Central memory CD8-positive, alpha-beta T cell (primary cell): ENCODE measurements around the gene CACHD1.

Experiments used
- ATAC-seq: fragments of 150-1000 bp; cut with Tn5 transposase; replicated peaks from 2 replicates; pipeline ENCODE4 v1.10.0; 2022; ENCODE audit warnings: mild to moderate bottlenecking, moderate FRiP score, moderate number of reproducible peaks; ENCODE audit not compliant: poor library complexity, severe bottlenecking; ENCODE audit errors: extremely low read depth
- DNase-seq, 2 donors: peaks; one replicate each; pipeline ENCODE4 v3.0.0; 2021; ENCODE audit warnings: low spot score in 2 of 2
- H3K27ac Mint-ChIP-seq: one replicate; pipeline ENCODE4 v1.8.0; 2022; ENCODE audit warnings: low read depth, mild to moderate bottlenecking, moderate library complexity, mixed read lengths
- H3K27me3 Mint-ChIP-seq: one replicate; pipeline ENCODE4 v1.8.0; 2022; ENCODE audit warnings: mixed read lengths
- H3K36me3 Mint-ChIP-seq: one replicate; pipeline ENCODE4 v1.8.0; 2022; ENCODE audit warnings: mild to moderate bottlenecking, moderate library complexity, mixed read lengths; ENCODE audit not compliant: insufficient read depth
- H3K4me1 Mint-ChIP-seq: one replicate; pipeline ENCODE4 v1.8.0; 2022; ENCODE audit warnings: mixed read lengths
- H3K4me3 Mint-ChIP-seq: one replicate; pipeline ENCODE4 v1.8.0; 2022; ENCODE audit warnings: mild to moderate bottlenecking, moderate library complexity, mixed read lengths
- H3K9me3 Mint-ChIP-seq: one replicate; pipeline ENCODE4 v1.8.0; 2022; ENCODE audit warnings: mixed read lengths

CACHD1 gene

DNA sequence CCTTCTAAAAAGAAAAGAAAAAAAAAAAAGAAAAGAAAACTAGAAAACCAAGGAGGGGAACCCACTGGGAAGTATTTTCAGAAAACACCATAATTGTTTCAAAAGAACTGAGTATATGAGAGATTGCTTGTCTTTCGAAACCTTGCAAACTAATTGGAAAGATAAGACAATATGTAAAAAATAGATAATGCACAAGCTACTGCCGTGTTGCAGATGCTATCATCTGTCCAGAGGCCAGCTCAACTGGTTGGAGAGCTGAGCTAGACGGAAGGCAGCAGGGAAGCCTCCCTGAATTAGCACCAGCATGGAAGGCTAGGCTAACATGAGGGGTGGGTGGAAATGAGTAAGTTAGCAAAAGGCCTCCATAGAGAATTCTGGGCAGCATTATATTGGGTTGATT is 16.2 kb upstream of the CACHD1 start:
- Mint-ChIP-seq H3K4me3 (no peak overlapping the region), H3K27ac (no peak overlapping the region), H3K27me3 (peaks cover 30% of the 10 kb centered on the region), H3K4me1 (no peaks in the 10 kb centered on the region), H3K9me3 (no peaks in the 10 kb centered on the region), H3K36me3 (peaks cover 1% of the 10 kb centered on the region)
- ATAC-seq (no peak), DNase-seq (no peak)

- peaks cover 1% of the 10 kb centered on the region for H3K36me3 Mint-ChIP-seq
- no peak overlapping the region for H3K4me3 Mint-ChIP-seq
- ATAC-seq (no peak), DNase-seq (no peak)
- H3K9me3 Mint-ChIP-seq: no peaks in the 10 kb centered on the region
- no peak overlapping the region for H3K27ac Mint-ChIP-seq
- H3K4me1 Mint-ChIP-seq: no peaks in the 10 kb centered on the region
- peaks cover 21% of the 10 kb centered on the region for H3K27me3 Mint-ChIP-seq
Measured at GRCh38 chr1:64458915-64459314, 11.0 kb upstream of the CACHD1 start.

- Mint-ChIP-seq H3K4me1 (no peaks in the 10 kb centered on the region), H3K27ac (no peak overlapping the region)
Measured at GRCh38 chr1:64459743-64460142, 10.2 kb upstream of the CACHD1 start.

GRCh38 chr1:64466033-64466432 is 3.9 kb upstream of the CACHD1 start:
- ATAC-seq: no peak
- Mint-ChIP-seq H3K9me3 (no peaks in the 10 kb centered on the region), H3K27me3 (peaks cover 38% of the 10 kb centered on the region), H3K36me3 (peaks cover 2% of the 10 kb centered on the region), H3K4me1 (peaks cover 3% of the 10 kb centered on the region), H3K27ac (no peak overlapping the region), H3K4me3 (no peak overlapping the region)
- no peak for DNase-seq

More at GRCh38 chr1:64459743-64460142, 10.2 kb upstream of the CACHD1 start:
- H3K27me3 Mint-ChIP-seq: peaks cover 21% of the 10 kb centered on the region
- ATAC-seq (no peak), DNase-seq (no peak)
- H3K9me3 Mint-ChIP-seq: no peaks in the 10 kb centered on the region
- no peak overlapping the region for H3K4me3 Mint-ChIP-seq
- H3K36me3 Mint-ChIP-seq: peaks cover 1% of the 10 kb centered on the region

DNA sequence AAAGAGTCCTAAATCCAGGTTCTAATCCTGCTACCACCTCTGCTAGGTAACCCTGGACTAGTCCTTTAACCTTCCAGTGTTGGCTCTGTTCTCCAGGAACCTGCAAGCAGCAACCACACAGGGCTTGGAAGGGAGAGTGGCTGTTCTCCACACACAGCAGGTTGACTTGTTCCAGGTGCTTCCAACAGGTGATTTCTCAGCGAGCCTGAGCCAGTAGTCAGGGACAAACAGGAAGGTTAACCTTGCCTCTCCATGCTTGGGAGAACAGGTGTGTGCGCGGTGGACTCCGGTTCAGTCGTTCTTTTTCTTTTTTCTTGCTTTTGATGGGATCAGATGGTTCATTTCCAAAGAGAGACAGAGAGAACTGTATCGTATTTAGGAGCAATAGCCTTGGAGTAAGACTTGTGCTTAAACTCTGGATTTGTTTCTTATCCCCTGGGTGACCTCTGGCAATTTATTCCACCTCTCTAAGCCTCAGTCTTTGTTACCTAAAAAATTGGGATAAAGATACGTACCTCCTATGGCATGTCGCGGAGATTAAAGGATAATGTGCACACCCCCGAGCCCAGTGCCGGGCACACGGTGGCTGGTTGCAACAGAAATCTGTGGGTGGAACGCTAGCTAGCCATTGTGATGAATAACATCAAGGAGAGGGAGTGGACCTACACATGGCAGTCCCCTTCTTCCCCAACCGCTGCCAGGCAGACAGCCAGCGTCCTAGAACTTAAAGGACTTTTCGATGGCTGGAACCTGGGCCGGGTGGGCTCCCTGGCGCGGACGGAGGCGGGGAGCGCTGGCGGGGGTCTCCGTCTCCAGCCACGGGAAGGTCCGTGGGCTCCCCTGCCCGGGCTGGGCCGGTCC is 583 bp upstream of the CACHD1 start:
- Mint-ChIP-seq H3K4me3 (peak overlapping the region; percentile 74), H3K9me3 (no peaks in the 10 kb centered on the region), H3K27me3 (peaks cover 64% of the 10 kb centered on the region), H3K4me1 (peaks cover 11% of the 10 kb centered on the region), H3K27ac (no peak overlapping the region), H3K36me3 (peaks cover 2% of the 10 kb centered on the region)
- DNase-seq (no peak), ATAC-seq (no peak)

DNA sequence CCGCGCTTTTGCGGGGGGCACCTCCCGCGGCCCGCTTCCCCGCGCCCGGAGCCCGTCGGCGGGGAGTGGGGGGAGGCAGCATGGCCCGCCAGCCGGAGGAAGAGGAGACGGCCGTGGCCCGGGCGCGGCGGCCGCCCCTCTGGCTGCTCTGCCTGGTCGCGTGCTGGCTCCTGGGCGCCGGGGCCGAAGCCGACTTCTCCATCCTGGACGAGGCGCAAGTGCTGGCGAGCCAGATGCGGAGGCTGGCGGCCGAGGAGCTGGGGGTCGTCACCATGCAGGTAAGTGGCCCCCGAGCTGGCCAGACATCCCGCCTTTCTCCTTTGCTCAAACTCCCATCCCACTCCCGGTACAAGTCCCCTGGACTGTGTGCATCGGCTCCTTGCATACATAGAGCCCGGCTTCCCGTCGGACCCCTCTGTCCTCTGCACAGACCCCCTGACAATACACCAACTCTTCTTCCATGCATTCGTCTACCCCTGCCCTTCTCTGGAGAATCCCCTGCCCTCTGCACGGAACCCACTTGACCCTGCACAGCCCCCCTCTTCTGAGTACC is 812 bp downstream of the CACHD1 start:
- Mint-ChIP-seq H3K4me3 (peak overlapping the region; percentile 74), H3K27ac (no peak overlapping the region), H3K27me3 (peaks cover 69% of the 10 kb centered on the region), H3K4me1 (peaks cover 11% of the 10 kb centered on the region), H3K9me3 (no peaks in the 10 kb centered on the region), H3K36me3 (no peaks in the 10 kb centered on the region)
- DNase-seq (no peak), ATAC-seq (no peak)

DNA sequence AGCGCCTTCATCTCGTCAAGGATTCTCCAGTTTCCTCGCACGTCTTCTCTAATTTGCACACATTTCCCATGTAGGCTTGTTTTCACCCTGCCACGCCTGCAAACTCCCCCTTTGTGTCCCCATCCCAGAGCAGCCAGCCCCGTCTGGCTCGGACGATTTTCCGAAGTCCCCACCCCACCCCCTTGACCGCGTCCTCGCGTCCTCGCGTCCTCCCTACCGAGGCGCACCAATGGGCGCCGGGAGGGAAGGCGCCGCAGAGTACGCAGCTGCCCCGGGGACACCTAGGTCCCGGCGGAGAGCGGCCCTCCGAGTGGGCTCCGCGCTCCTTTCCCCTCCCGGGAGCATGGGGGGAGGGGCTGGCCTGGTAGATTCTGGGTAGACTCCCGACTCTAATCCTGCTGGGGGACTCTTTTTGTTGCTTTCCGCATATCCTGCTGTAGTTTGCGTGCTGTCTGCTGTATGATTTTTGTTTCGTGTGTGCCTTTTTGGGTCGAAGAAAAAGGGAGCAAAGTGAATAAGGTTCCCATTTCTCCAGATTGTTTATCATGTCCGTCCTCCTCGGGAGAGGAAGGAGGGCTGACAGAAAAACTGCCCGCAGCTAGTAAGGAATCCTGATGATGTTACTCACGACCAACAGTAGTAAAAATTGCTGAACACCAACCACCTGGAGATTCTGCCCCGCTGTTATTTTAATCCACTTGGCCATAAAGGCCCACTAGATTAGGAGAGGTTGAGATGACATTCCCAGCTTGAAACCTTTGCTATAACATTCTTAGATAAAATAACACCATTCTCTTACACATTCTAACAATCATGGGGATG is 1.5 kb downstream of the CACHD1 start:
- Mint-ChIP-seq H3K4me3 (peak overlapping the region; percentile 74), H3K27ac (no peak overlapping the region), H3K27me3 (peaks cover 72% of the 10 kb centered on the region), H3K4me1 (peaks cover 11% of the 10 kb centered on the region), H3K36me3 (no peaks in the 10 kb centered on the region), H3K9me3 (no peaks in the 10 kb centered on the region)
- DNase-seq (no peak), ATAC-seq (no peak)

GRCh38 chr1:64472040-64472376 is 2.1 kb downstream of the CACHD1 start:
- no peak for ATAC-seq
- peaks cover 11% of the 10 kb centered on the region for H3K4me1 Mint-ChIP-seq
- H3K27me3 Mint-ChIP-seq: peaks cover 75% of the 10 kb centered on the region
- H3K9me3 Mint-ChIP-seq: no peaks in the 10 kb centered on the region
- no peak overlapping the region for H3K27ac Mint-ChIP-seq
- H3K4me3 Mint-ChIP-seq: peak overlapping the region; percentile 74
- no peaks in the 10 kb centered on the region for H3K36me3 Mint-ChIP-seq
- no peak for DNase-seq

GRCh38 chr1:64472805-64473204 is 2.9 kb downstream of the CACHD1 start:
- H3K27me3 Mint-ChIP-seq: peaks cover 69% of the 10 kb centered on the region
- H3K36me3 Mint-ChIP-seq: no peaks in the 10 kb centered on the region
- H3K27ac Mint-ChIP-seq: no peak overlapping the region
- DNase-seq (no peak), ATAC-seq (no peak)
- H3K4me3 Mint-ChIP-seq: no peak overlapping the region
- peaks cover 11% of the 10 kb centered on the region for H3K4me1 Mint-ChIP-seq
- H3K9me3 Mint-ChIP-seq: no peaks in the 10 kb centered on the region

DNA sequence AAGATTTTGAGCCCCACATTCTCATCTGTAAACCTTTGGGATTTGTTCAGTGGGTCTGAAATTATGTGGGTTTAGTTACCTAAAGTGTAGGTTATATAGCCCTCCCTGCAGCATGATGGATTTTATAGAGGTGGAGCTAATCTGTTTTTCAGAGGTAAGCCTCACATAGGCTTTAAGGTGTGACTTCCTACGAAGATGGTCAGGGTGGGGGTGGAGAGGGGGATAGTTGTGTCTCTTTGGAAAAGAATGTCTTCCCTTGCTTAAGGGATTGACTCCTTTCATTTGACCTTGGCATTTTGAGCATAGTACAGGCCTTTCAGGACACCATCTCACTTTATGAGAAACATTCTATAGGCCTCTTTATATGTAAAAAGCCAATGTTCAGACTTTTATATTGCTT is 3.4 kb downstream of the CACHD1 start:
- DNase-seq (no peak), ATAC-seq (no peak)
- Mint-ChIP-seq H3K27ac (no peak overlapping the region), H3K27me3 (peaks cover 66% of the 10 kb centered on the region), H3K4me1 (peaks cover 11% of the 10 kb centered on the region), H3K9me3 (no peaks in the 10 kb centered on the region), H3K4me3 (no peak overlapping the region), H3K36me3 (no peaks in the 10 kb centered on the region)

DNA sequence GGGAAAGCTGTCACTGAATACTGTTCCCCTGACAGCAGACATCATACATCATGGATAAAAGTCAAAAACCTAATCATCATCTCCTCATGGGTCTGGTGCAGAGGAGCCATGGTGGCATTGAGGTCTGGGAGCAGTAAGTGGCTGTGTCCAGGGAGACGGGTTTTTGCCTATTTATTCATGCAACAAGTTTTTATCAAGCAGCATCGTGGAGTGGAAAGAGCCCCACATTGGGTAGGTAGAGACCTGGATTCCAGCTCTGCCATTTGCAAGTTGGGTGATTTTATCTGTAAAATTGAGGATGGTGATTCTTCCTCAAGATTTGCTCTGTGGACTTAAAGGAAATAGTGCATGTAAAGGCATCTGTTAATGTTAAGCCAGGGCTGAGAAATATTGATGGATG is 4.2 kb downstream of the CACHD1 start:
- Mint-ChIP-seq H3K27me3 (peaks cover 66% of the 10 kb centered on the region), H3K4me1 (peaks cover 11% of the 10 kb centered on the region), H3K36me3 (no peaks in the 10 kb centered on the region), H3K4me3 (no peak overlapping the region), H3K27ac (no peak overlapping the region), H3K9me3 (no peaks in the 10 kb centered on the region)
- DNase-seq: no peak
- no peak for ATAC-seq

DNA sequence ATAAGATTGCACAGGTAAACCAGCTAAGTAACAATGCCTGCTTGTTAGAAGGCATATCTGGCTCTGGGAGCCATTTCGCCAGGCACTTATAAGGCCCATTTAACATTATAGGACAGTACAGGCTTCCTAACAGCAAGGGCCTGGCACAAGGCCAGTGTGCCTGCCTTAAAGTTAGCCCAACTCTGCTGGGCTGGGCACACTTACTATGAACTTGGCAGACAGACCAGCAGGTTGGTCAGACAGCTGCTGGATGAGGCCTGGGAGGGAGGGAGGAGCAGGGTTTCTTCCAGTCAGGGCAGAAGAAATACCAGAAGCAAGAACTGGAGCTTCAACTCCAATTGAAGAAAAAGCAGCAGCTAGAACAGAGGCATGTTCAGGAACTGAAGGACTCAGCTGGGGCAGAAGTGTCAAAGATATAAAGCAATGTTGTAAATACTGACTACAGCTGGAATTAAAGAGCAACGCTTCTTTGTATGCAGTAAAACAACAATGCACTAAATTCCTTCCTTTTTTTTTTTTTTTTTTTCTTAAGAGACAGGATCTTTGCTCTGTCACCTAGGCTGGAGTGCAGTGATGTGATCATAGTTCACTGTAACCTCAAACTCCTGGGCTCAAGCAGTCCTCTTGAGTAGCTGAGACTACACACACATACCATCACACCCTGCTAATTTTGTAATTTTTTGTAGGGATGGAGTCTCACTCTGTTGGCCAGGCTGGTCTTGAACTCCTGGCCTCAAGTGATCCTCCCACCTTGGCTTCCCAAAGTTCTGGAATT is 4.9 kb downstream of the CACHD1 start:
- peaks cover 65% of the 10 kb centered on the region for H3K27me3 Mint-ChIP-seq

More for the DNA sequence above, 4.9 kb downstream of the CACHD1 start:
- Mint-ChIP-seq H3K4me3 (no peak overlapping the region), H3K36me3 (no peaks in the 10 kb centered on the region), H3K27ac (no peak overlapping the region), H3K9me3 (no peaks in the 10 kb centered on the region), H3K4me1 (peaks cover 11% of the 10 kb centered on the region)
- ATAC-seq (no peak), DNase-seq (no peak)
